Measurements from ENCODE around the gene CD74.

CD74 gene

DNA sequence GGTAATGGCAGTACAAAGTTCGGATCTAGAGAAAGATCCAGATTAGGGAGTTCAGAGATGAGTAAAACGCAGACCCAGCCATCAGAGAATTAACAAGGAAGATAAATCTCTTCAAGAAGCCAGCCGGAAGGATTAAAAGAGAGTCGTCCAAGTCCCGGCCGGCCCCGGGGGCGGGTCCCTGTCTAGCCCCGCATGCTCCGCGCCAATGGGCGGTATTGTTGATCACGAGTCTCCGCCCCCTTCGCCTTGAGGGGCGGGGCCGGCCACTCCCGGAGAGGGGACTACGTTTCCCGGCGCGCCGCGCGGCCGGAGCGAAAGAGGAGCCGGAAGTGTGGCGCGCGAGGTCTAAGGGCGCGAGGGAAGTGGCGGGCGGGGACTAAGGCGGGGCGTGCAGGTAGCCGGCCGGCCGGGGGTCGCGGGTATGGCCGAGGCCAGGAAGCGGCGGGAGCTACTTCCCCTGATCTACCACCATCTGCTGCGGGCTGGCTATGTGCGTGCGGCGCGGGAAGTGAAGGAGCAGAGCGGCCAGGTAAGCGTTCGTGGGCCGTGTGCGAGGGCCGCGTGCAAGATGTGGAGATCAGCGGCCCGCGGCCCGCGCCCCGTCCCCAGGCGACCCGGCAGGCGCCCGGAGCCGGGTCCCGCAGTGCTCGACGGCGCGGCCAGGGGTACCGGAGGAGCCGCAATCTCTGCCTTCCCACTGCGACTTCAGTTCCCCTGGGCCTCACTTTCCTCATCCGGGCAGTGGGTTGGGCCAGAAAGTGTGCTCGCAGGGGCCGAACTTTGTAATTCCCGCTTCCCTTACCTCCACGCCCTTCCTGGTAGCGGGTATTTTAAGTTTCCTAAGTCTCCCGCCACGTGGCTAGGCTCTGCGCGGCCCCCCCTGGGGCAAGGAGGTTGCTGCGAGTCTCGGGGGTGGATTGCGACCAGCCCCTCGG is 55.1 kb downstream of the CD74 start, which contains the start of gene TCOF1:
Gene TCOF1 (plus strand): TSS at position 372 of the 935 bp plus-strand sequence. CDS start 50 bp downstream, at position 422.
- peak; percentile 98 for DNase-seq

DNA sequence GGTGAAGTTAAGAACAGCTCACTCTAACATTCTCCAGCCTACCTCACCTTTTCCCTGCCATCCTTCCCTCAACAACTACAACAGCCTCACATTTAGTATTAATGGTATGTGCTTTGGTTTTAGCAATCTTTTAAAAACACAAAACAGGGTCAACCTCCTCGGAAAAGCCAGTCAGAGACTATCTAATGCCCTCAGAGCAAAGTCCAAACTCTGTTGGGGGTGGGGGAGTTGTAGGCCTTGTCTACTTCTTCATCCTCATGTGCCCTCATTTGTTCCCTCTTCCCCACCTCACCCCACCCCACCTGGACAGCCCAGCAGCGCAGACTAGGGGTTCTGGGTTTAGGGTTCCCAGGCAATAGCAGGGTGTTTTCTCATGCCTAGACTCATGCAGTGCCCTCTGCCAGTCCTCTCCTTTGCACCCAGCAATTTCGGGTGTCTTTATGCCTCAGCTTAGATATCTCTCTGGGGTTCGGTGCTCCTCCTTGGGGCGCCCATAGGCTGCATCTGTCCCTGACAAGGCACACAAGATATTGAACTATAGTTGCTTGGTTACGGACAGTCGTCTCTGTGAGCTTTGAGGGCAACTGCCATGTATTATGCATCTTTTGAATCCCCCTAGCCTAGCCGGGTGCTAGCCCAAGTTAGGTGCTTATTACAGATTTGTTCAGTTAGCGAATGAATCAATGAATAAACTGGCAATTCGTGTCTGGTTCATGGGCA is 56.0 kb downstream of the CD74 start:
- DNase-seq = no peak

DNA sequence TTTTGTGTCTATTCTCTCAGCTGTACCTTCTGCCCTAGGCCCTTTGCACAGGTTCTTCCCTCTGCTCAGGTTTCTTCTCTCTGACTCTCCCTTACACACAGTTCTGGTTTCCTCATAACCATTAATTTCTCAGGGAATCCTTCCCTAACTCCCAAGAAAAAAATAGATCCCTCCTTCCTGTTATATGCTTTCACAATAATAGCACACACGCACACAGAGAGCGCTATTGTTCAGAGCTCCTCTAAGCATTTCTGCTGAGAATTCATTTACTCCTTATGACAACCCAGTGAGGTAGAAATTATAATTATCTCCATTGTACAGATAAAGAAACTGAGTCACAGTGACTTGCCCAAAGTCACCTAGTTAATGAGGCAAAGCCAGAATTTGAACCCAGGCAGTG is 56.9 kb downstream of the CD74 start:
- DNase-seq = no peak

DNA sequence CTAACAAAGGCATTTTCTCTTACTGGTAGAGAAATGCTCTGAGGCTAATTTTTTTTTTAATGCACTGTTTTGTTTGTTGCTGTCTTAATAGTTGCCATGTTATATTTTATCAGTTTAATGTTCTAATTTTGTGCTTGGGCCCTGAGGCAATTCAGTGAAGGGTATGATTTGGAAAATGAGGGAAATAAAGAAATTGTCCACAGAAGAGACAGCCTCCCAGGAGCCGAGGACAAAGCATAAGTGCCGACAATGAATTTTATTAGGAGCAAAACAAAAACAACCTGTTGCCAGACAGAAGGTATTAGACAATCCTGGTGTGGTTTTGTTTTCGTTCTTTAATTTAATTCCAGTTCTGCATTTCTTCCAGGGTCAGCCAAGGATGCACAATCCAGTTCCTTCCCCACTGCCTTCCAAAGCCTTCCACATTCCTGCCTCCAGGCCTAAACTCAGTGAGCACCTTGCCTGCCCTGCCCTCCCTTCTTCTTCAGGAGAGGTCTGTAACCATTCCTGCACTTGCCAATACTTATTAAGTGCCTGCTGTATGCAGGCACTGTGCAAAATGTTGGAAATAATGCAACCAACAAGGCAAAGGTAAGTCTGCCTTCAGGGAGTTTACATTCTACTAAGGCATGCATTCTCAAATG is 59.6 kb downstream of the CD74 start:
- DNase-seq = no peak

DNA sequence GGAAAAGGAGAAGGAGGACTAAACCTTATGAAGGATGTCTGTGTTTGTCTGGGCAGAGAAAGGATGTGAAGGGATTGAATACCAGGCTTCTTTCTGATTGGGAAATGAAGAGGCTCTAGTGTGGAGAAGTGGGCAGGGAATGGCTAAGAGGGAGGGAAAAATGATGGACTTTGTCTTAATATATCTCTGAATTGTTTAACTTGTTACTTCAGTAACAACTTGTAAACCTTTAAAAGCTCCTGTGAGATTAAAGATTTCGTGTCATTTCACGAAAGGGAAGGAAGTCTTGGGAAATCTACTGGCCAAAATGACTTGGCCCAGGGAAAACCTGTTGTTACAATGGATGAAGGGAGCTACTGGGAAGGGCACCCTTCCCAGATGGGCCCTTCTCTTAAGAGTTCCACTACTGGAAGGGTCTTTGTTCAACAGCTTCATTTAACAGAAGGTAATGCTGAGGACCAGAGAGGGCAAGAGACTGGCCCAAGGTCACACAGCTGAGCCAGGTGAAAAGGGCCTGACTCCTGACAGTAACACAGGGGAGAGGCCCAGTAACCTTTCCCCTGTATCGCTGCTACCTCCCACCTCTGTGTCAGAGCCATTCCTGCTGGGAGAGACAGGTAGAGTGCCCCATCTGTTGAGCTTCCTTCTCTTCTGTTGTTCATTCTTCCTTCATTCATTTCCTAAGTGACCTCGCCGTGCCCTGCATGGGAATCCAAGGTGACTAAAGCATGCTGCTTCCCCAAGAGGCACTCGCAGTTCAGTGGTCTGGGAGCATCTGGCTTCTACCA is 60.3 kb downstream of the CD74 start:
- DNase-seq = no peak
